ENCODE data around the gene DNAJB8.

Gene DNAJB8

GRCh38 chr3:128463771-128464170 lies 2.9 kb downstream of the DNAJB8 start:
- no peak for DNase-seq

GRCh38 chr3:128463354-128463753 lies 3.3 kb downstream of the DNAJB8 start:
- DNase-seq, result no peak

GRCh38 chr3:128462931-128463330 lies 3.8 kb downstream of the DNAJB8 start:
- DNase-seq, result no peak

DNA sequence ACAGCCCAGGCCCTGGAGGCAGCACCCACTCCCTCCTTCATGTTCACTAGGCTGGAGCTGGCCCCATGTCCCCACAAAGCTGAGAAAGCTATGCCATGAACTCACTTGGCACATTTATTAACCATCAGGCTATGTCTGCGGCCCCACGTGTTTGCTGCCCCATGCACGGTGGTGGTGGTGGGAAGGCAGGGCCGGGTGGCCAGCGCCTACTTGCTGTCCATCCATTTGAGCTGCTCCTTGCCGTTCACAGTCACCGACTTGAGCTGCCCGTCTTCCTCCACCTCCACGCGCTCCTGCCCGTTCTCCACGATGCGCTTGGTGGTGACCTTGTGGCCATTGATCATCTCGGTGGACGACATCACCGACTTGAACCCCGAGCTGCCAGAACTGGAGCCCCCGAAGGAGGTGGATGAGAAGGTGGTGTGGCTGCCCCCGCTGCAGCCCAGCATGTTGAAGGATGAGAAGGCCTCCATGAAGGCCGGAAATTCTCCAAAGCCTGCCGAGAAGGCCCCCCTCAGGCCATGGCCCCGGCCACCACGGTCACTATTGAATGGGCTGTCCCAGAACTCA lies 4.3 kb downstream of the DNAJB8 start:
- no peak for DNase-seq

- no peak for DNase-seq
These were observed 5.0 kb downstream of the DNAJB8 start for GRCh38 chr3:128461731-128462130.

- DNase-seq, result no peak
These were observed 7.2 kb downstream of the DNAJB8 start for GRCh38 chr3:128459461-128459820.

DNA sequence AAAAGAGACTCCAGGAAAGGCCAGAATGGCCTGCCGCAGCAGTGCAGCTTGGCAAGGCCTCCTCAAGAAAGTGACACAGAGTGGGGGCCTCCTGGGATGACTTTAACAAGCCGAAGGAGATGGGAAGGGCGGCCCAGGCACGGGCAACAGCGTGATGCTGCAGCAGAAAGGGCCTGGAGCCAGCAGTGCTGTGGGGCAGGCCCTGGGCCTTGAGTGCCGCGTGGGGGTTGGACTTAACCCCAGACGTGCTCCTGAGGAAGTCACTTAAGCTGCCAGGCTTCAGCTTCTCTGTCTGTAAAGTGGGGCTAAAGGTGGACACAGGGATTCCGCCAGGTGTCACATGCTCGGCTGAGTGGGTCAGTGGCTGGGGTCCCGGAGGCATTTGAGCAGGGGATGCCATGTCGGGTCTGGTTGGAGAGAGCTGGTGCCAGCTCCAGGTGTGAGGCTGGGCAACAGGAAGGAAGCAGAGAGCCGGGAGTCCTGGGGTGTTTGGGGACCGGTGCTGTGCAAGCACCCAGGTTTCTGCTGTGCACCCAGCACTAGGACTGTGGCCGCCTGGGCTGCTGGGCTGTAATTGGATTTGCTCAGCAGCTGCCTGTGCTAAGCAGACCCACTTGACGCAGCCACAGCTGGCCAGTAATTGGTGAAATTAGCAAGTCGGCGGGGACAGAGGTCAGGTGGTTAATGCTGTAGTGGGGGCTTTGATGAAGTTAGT lies 7.8 kb downstream of the DNAJB8 start:
- no peak for DNase-seq

DNA sequence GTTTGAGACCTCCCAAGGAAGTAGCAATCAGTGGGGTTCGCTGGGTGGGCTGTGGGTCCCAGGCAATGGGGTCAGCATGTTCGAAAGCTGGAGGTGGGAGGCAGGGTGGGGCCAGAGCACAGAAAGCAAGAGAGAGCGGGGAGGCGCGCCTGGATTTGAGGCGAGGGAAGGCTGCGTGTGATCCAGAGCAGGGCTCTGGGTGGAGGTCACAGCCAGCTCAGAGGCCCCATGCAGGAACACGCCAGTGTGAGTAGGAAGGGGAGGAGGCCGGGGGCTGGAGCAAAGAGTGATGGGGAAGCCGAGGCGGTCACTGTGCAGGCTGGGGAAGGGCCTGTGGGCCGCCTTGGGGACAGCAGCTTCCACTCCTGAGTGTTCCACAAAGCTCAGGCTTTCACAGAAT lies 8.8 kb downstream of the DNAJB8 start:
- no peak for DNase-seq

DNA sequence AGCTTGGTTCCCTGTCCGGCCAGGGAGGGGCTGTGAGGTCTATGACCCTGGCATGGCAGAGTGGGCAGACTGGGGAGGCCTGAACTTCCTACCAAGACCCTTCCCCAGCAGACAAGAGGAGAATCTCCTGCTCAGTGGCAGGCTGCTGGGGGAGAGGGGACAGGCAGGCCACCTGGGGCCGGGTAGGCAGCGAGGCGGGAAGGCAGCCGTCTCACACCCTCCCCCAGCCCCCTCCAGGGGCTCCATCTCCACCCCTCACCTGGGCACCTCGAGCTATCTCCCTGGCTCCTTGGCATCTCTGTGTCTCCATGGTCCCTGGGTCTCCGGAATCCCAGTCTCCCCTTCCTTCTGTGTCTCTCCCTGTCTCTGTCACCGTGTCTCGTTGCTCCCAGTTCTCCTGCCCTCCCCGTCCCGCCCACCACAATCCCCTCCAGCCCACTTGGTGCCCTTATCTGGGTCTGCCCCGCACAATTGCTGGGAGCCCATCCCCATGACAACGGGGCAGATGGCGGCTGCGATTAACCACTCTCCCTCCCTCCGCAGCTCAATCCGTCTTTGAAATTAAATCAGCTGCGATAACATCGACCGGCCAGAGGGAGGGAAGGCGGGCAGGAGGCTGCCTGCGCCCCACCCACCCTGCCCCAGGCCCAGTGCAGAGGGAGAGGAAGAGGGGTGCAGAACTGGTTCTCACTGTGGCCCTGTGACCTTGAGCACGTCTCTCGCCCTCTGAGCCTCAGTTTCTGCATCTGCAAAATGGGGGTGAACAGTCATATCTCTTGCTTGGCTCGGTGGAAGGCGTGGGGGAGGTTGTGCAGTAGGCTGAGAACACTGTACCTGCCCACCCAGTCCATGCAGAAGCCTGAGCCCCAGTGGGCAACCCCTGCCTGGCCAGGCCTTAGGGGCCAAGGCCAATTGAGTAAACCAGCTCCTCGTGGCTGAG lies 9.6 kb downstream of the DNAJB8 start:
- DNase-seq, result no peak

- DNase-seq, result no peak
These were observed 10.6 kb downstream of the DNAJB8 start for GRCh38 chr3:128455786-128456748.

DNA sequence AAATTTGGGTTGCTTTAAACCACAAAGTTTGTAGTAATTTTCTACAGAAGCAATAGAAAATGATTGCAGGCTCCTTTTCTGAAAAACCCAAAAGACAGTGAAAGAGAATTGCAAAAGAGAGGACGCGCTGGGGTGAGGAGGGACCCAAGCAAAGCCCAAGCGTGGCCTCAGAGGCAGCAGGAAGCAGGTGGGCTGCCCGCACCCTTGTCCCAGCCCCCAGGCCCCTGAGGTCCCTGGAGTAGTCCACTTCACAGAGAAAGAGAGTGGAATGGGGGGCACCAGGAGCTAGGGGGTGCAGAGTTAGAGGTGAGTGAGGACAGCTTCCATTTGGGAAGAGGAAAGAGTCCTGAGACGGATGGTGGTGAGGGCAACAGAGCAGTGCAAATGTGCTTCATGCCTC lies 11.6 kb downstream of the DNAJB8 start:
- DNase-seq, result no peak

GRCh38 chr3:128454310-128454618 lies 12.4 kb downstream of the DNAJB8 start:
- no peak for DNase-seq

DNA sequence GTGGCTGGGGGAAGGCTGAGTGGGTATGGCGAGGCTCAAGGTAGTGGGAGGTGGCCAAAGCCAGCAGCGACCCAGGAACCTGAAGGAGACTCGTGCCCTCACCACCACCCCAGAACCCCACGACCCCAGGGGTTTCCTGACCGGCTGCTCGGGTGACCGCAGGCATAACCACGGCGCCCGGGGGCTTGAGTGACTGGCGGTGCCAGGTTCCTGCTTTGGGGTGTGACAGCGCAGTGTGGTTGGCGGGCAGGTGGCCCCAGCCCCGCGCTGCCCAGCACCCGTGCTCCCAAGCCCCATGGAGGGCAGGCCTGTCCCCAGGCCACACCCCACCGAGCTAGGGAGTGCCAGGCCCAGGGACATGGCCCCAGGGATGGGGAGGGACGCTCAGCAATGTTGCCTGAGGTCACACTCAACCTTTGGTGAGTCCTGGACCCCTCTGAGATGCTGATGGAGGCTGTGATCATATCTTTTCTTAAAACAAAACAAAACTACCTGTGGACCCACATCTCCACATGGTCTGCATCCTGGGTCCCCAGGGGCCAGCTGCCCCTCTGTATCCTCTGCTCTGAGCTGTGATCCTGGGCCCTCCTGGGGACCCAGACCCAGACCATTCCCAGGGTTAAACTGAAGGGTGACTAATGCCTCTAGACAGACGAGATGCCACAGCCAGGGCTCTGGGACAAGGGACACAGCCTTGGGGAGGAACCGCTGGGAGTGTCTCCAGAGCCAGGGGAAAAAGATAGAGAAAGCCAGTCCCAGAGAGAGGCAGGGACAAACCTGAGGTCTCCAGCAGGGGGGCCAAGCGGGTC lies 13.0 kb downstream of the DNAJB8 start:
- DNase-seq, result no peak

DNA sequence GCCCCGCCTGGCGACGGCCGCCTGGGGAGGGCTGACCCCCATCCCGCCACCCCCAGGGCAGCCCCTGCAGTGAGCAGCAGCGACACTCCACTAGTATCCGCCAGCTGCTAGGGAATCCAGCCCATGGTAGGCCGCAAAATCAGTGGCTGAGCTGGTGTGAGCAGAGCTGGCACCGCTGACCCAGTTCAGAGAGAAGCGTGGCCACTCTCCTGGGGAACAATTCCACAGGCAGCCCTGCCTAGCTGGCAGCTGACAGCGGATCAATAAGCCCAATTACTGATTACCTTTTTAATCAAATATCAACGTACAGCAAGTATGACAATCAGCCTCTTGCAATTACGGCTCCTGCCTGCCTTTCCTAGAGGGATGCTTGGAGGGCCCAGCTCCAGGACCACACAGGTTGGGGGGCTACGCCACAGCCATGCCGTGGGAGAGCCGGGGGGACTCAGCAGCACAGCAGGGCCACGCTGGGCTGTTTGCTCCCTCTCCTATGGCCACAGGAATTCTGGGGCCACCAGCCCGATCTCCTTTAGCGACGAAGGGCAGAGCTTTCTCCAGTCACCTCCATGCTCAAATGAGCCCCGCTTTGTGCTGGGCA lies 13.9 kb downstream of the DNAJB8 start:
- no peak for DNase-seq

DNA sequence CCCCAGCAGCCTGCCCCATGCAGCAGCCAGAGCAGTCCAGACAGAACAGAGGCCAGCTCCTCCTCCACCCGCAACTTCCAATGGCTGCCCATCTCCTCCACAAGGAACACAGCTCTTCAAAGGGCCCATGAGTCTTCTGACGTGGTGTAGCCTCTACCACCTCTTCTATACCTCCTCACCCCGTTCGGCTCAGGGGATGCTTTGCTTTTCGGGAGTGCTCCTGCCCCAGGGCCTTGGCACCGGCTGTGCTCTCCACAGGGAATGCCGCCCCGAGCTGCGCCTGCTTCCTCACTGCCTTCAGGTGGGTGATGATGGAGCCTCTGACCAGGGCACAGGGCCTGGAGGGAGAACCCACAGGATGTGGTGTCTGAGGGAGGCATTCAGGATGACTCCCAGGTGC lies 14.6 kb downstream of the DNAJB8 start:
- no peak for DNase-seq

GRCh38 chr3:128449111-128449638 lies 17.5 kb downstream of the DNAJB8 start:
- DNase-seq, result no peak

DNA sequence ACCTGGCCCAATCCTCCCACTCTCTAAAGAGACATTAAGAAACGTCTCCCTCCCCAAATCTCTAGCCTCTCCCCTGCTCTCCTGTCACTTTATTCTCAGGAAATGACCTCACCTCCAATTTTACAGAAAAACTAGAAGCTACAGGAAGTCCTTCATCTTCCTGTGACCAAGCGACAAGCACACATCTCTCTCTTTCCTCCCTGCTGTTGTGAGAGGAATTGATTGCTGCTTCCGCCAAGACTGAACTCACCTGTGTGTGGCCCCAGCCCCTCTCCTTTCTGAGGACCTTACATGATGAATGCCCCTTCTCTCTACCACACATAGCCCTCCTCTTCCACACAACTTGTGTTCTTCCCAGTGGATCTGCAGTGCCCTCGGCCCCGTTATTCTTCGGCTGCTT lies 18.2 kb downstream of the DNAJB8 start:
- DNase-seq, result no peak

DNA sequence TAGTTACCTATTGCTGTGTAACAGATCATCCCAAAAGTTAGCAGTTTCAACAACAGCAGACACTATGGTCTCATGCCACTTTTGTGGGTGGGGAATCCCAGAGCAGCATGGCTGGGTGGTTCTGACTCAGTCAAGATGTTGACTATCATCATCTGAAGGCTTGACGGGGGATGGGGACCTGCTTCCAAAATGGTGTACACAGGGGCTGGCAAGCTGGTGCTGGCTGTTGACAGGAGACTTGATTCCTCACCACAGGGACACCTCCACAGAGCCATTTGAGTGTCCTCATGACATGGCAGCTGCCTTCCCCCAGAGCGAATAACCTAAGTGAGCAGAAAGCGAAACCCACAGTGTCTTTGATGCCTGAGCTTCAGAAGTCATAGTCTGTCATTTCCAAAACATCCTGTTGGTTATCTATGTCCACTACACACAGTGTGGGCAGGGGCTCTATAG lies 19.1 kb downstream of the DNAJB8 start:
- peak; percentile 56 to 62 for DNase-seq

- no peak for DNase-seq
These were observed 19.9 kb downstream of the DNAJB8 start for GRCh38 chr3:128446821-128447220.

- DNase-seq, result no peak
These were observed 21.3 kb downstream of the DNAJB8 start for GRCh38 chr3:128445357-128445756.

- no peak for DNase-seq
These were observed 22.9 kb downstream of the DNAJB8 start for GRCh38 chr3:128443771-128444170.
